Astrocyte (in vitro differentiated cells and primary cell): ENCODE measurements around the gene STK32A.

ENCODE experiments used
- CTCF ChIP-seq: IDR thresholded peaks from 2 replicates; pipeline ENCODE4 v1.5.1; 2011; ENCODE audit warnings: low read depth, mild to moderate bottlenecking, inconsistent platforms, low read length, moderate library complexity; ENCODE audit not compliant: insufficient read depth
- EZH2 ChIP-seq: IDR thresholded peaks from 2 replicates; pipeline ENCODE4 v1.6.1; 2012; ENCODE audit warnings: mild to moderate bottlenecking, low read length, inconsistent platforms; ENCODE audit not compliant: insufficient read depth

DNA sequence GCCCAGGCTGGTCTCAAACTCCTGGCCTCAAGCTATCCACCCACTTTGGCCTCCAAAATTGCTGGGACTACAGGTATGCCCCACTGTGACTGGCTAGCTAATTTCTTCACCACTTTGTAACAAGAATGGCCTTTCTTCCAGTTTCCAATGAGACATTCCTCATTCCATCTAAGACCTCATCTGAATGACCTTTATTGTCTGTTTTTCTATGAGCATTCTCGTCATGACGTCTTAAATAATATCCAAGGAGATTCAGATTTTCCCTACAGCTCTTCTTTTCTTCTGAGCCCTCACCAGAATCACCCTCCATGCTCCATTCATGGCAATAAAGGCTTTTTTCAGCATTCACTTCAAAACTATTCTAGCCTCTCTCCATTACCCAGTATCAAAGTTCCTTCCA is 30.2 kb upstream of the STK32A start:
- no peak for TF ChIP-seq CTCF
- no peak for TF ChIP-seq EZH2
